HepG2 (cell line): ENCODE measurements around the gene CES5A. TPM values are rescaled to one million over a fixed set of nuclear protein-coding genes. Genes with fewer than 3 reads are reported as not detected.

Experiments used
- AFF4 ChIP-seq: sonication (generic); formaldehyde crosslinking; IDR thresholded peaks from 2 replicates; pipeline ENCODE4 v1.4.0; 2020; ENCODE audit warnings: missing genetic modification reagents
- CSRNP1 ChIP-seq: sonication (generic); formaldehyde crosslinking; IDR thresholded peaks from 2 replicates; pipeline ENCODE4 v1.8.1; 2023; ENCODE audit warnings: mild to moderate bottlenecking, missing genetic modification reagents
- EEA1 ChIP-seq: sonication (generic); formaldehyde crosslinking; IDR thresholded peaks from 2 replicates; pipeline ENCODE4 v1.5.1; 2020; ENCODE audit warnings: mild to moderate bottlenecking, missing genetic modification reagents, borderline replicate concordance
- ELK4 ChIP-seq: sonication (generic); formaldehyde crosslinking; IDR thresholded peaks from 2 replicates; pipeline ENCODE4 v1.9.0; 2021; ENCODE audit warnings: missing genetic modification reagents, borderline replicate concordance
- KLF16 ChIP-seq, 2 experiments: sonication (generic) in 1 of 2; formaldehyde crosslinking in 1 of 2; IDR thresholded peaks; 2 replicates each; pipeline versions ENCODE4 v1.6.1 to v1.8.0; 2016 to 2023; ENCODE audit warnings: missing genetic modification reagents in 2 of 2, missing compliant biosample characterization in 1 of 2
- PBX3 ChIP-seq: sonication (generic); formaldehyde crosslinking; IDR thresholded peaks from 2 replicates; pipeline ENCODE4 v1.8.1; 2023; ENCODE audit warnings: missing genetic modification reagents, inconsistent platforms, borderline replicate concordance
- SIN3A ChIP-seq: IDR thresholded peaks from 2 replicates; pipeline ENCODE4 v1.6.1; 2011; ENCODE audit warnings: low read depth, mild to moderate bottlenecking, control low read depth, low read length, borderline replicate concordance
- ZBTB34 ChIP-seq: sonication (generic); formaldehyde crosslinking; IDR thresholded peaks from 2 replicates; pipeline ENCODE4 v1.8.0; 2022; ENCODE audit warnings: mild to moderate bottlenecking, missing genetic modification reagents
- ZNF12 ChIP-seq: sonication (generic); formaldehyde crosslinking; IDR thresholded peaks from 2 replicates; pipeline ENCODE4 v1.5.0; 2020; ENCODE audit warnings: missing genetic modification reagents
- ZNF260 ChIP-seq: sonication (generic); formaldehyde crosslinking; IDR thresholded peaks from 2 replicates; pipeline ENCODE4 v1.4.0; 2020; ENCODE audit warnings: missing genetic modification reagents, low read depth, mild to moderate bottlenecking, borderline replicate concordance
- ZNF280D ChIP-seq: sonication (generic); formaldehyde crosslinking; IDR thresholded peaks from 2 replicates; pipeline ENCODE4 v1.5.1; 2020; ENCODE audit warnings: mild to moderate bottlenecking, missing genetic modification reagents
- ZNF430 ChIP-seq: sonication (generic); formaldehyde crosslinking; IDR thresholded peaks from 2 replicates; pipeline ENCODE4 v1.9.0; 2021; ENCODE audit warnings: mild to moderate bottlenecking, missing genetic modification reagents
- ZNF841 ChIP-seq: sonication (generic); formaldehyde crosslinking; IDR thresholded peaks from 2 replicates; pipeline ENCODE4 v1.8.1; 2023; ENCODE audit warnings: missing genetic modification reagents, borderline replicate concordance
- polyA plus RNA-seq, 8 experiments: library from polyadenylated mRNA; depleted of rRNA in 3 of 8; stranded (reverse) in 7 of 8; unstranded in 1 of 8; fragments of >200 nt; fragmentation: Illumina TruSeq in 4 of 8; extraction: Trizol in 4 of 8; gene quantifications; 2 replicates each; pipeline versions ENCODE4 v1.2.1 to v1.2.3, GENCODE V29; 2011 to 2016; ENCODE audit warnings: low read depth in 4 of 8, missing spikeins in 1 of 8, mixed read lengths in 1 of 8; ENCODE audit not compliant: insufficient read depth in 1 of 8
- total RNA-seq, 5 experiments: library from RNA; depleted of rRNA; stranded (reverse); fragments of >200 nt; fragmentation: Illumina TruSeq; extraction: Trizol; gene quantifications; 2 replicates each; pipeline ENCODE4 v1.2.3, GENCODE V29; 2016; ENCODE audit warnings: low read depth in 1 of 5

The CES5A gene
- total and polyA plus RNA-seq, 2 of the 13 experiments (the other 11 are each of a cell fraction or from before 2014, with no cell fraction given): not detected

GRCh38 chr16:55832773-55833691, 42.1 kb downstream of the CES5A start, which contains the start of gene CES1 (continued):
- TF ChIP-seq ZBTB34 (CRISPR knock-in tag): peak; percentile 67
- TF ChIP-seq ZNF260: no peak
- TF ChIP-seq ZNF841: no peak
- no peak for TF ChIP-seq ELK4
- TF ChIP-seq PBX3 (CRISPR knock-in tag): no peak
- TF ChIP-seq EEA1 (CRISPR knock-in tag): peak; percentile 2; the same call in 1 of the 2 replicates
- TF ChIP-seq ZNF430 (CRISPR knock-in tag): peak; percentile 68
- peak; percentile 71 for TF ChIP-seq CSRNP1 (CRISPR knock-in tag)
- TF ChIP-seq ZNF280D (CRISPR knock-in tag): no peak
- 0 out of 2 replicates have a peak, but pooled peaks have one; percentile 41 for TF ChIP-seq SIN3A
- no peak for TF ChIP-seq AFF4
- no peak; the same call in 1 of the 2 replicates for TF ChIP-seq ZNF12 (CRISPR knock-in tag)
- peak in 1 of 2 experiments; percentile 52; a peak in 1 of 4 replicates for TF ChIP-seq KLF16 (CRISPR knock-in tag; IDR thresholded peaks at IDR 0.05)
